Measurements from ENCODE around the gene QRICH2. TPM values are rescaled to one million over a fixed set of nuclear protein-coding genes. Genes with fewer than 3 reads are reported as not detected.

Gene QRICH2
- total RNA-seq, 2 experiments from 2014 or later: 1.7 to 2.0 TPM

- ChIA-PET POLR2A (interaction anchor here (0.6 to 6.3 kb wide), 17 partner anchors 9 to 1522 kb away, joined by 3 to 49 read pairs (median 4); partner anchors contain the start of gene EXOC7), CTCF (interaction anchor here (0.6 to 1.9 kb wide), 13 partner anchors 9 to 151 kb away, joined by 3 to 9 read pairs (median 5); no protein-coding TSS in a partner anchor)
These were observed 35.3 kb downstream of the QRICH2 start for GRCh38 chr17:76272541-76273444.

GRCh38 chr17:76271669-76272540, 36.2 kb downstream of the QRICH2 start:
- CTCF ChIA-PET: interaction anchor here (0.7 to 2.8 kb wide), 10 partner anchors 8 to 151 kb away, joined by 3 to 12 read pairs (median 6); no protein-coding TSS in a partner anchor
- POLR2A ChIA-PET: interaction anchor here (0.6 to 6.3 kb wide), 23 partner anchors 8 to 1521 kb away, joined by 3 to 49 read pairs (median 4); partner anchors contain the start of genes EXOC7, FOXJ1, RNF157 and SRP68

GRCh38 chr17:76270770-76271668, 37.1 kb downstream of the QRICH2 start:
- ChIA-PET CTCF (interaction anchor here (0.6 to 2.8 kb wide), 8 partner anchors 9 to 819 kb away, joined by 3 to 12 read pairs (median 4); no protein-coding TSS in a partner anchor), POLR2A (interaction anchor here (0.6 to 6.3 kb wide), 14 partner anchors 9 to 231 kb away, joined by 3 to 49 read pairs (median 4); partner anchors contain the start of genes EXOC7, FOXJ1, RNF157 and SRP68)

GRCh38 chr17:76270127-76270592, 37.9 kb downstream of the QRICH2 start:
- ChIA-PET CTCF (interaction anchor here (0.5 to 2.8 kb wide), 8 partner anchors 9 to 149 kb away, joined by 3 to 14 read pairs (median 4); no protein-coding TSS in a partner anchor), POLR2A (interaction anchor here (1.1 to 6.3 kb wide), 7 partner anchors 14 to 177 kb away, joined by 3 to 55 read pairs (median 17); partner anchors contain the start of gene RNF157)

GRCh38 chr17:76268991-76269981, 38.8 kb downstream of the QRICH2 start:
- ChIA-PET POLR2A (interaction anchor here (0.6 to 6.3 kb wide), 16 partner anchors 11 to 636 kb away, joined by 3 to 55 read pairs (median 6); partner anchors contain the start of gene SRSF2), CTCF (interaction anchor here (0.5 to 2.8 kb wide), 11 partner anchors 10 to 148 kb away, joined by 3 to 14 read pairs (median 5); no protein-coding TSS in a partner anchor)

- ChIA-PET POLR2A (interaction anchor here (0.5 to 6.3 kb wide), 19 partner anchors 10 to 635 kb away, joined by 3 to 55 read pairs (median 5); partner anchors contain the start of gene GALK1), CTCF (interaction anchor here (0.6 to 2.5 kb wide), 12 partner anchors 11 to 468 kb away, joined by 3 to 14 read pairs (median 4); no protein-coding TSS in a partner anchor)
These were observed 39.9 kb downstream of the QRICH2 start for GRCh38 chr17:76268015-76268749.

GRCh38 chr17:76267581-76268001, 40.5 kb downstream of the QRICH2 start:
- ChIA-PET POLR2A (interaction anchor here (0.5 to 6.3 kb wide), 16 partner anchors 9 to 502 kb away, joined by 3 to 55 read pairs (median 6); partner anchors contain the start of gene GALK1), CTCF (interaction anchor here (0.6 to 2.5 kb wide), 10 partner anchors 11 to 467 kb away, joined by 3 to 14 read pairs (median 5); no protein-coding TSS in a partner anchor)

- ChIA-PET CTCF (interaction anchor here (0.6 to 2.0 kb wide), 13 partner anchors 10 to 467 kb away, joined by 3 to 12 read pairs (median 5); no protein-coding TSS in a partner anchor), POLR2A (interaction anchor here (0.5 to 3.8 kb wide), 16 partner anchors 9 to 487 kb away, joined by 3 to 55 read pairs (median 4); no protein-coding TSS in a partner anchor)
These were observed 41.0 kb downstream of the QRICH2 start for GRCh38 chr17:76267051-76267576.

GRCh38 chr17:76266244-76266938, 41.7 kb downstream of the QRICH2 start:
- ChIA-PET POLR2A (interaction anchor here (0.5 to 3.8 kb wide), 12 partner anchors 10 to 486 kb away, joined by 3 to 55 read pairs (median 4); no protein-coding TSS in a partner anchor), CTCF (interaction anchor here (0.7 to 2.0 kb wide), 9 partner anchors 13 to 161 kb away, joined by 3 to 12 read pairs (median 5); no protein-coding TSS in a partner anchor)

- POLR2A ChIA-PET: interaction anchor here (1.0 to 2.2 kb wide), 12 partner anchors 9 to 194 kb away, joined by 3 to 19 read pairs (median 6); no protein-coding TSS in a partner anchor
- CTCF ChIA-PET: interaction anchor here (1.3 to 3.3 kb wide), 6 partner anchors 14 to 123 kb away, joined by 4 to 17 read pairs (median 8); no protein-coding TSS in a partner anchor
These were observed 42.3 kb downstream of the QRICH2 start for GRCh38 chr17:76265624-76266243.

GRCh38 chr17:76264755-76265623, 43.1 kb downstream of the QRICH2 start, which contains the start of gene UBALD2:
Gene UBALD2, plus strand, starts transcription at chr17:76265348. Its CDS starts 158 bp downstream, at chr17:76265506.
- POLR2A ChIA-PET: interaction anchor here (0.6 to 2.4 kb wide), 15 partner anchors 8 to 193 kb away, joined by 3 to 19 read pairs (median 5); partner anchors contain the start of gene SRP68
- CTCF ChIA-PET: interaction anchor here (0.9 to 3.3 kb wide), 8 partner anchors 8 to 122 kb away, joined by 3 to 17 read pairs (median 6); no protein-coding TSS in a partner anchor

- ChIA-PET CTCF (interaction anchor here (0.9 to 3.3 kb wide), 8 partner anchors 8 to 121 kb away, joined by 3 to 17 read pairs (median 6); no protein-coding TSS in a partner anchor), POLR2A (interaction anchor here (0.6 to 2.4 kb wide), 18 partner anchors 8 to 192 kb away, joined by 3 to 19 read pairs (median 4); partner anchors contain the start of gene SRP68)
These were observed 43.7 kb downstream of the QRICH2 start for GRCh38 chr17:76264425-76264754.
